Astrocyte of the spinal cord (primary cell): Measurements from ENCODE around the gene RBBP7.

Experiments
- DNase-seq: peaks from one replicate; pipeline ENCODE4 v3.0.0; 2011; ENCODE audit warnings: low read depth, low spot score
- H3K4me3 ChIP-seq: 2 replicates; pipeline ENCODE4 v1.5.1; 2011; ENCODE audit warnings: low read depth, mild to moderate bottlenecking, low read length, moderate library complexity
- in situ Hi-C: cut with HindIII; loops from 2 replicates; pipeline ENCODE4 v1.10.0; 2017; ENCODE audit warnings: low sequenced_read_pairs
- TF ChIP-seq, protein P1 (sequence below): IDR thresholded peaks from 2 replicates; pipeline ENCODE4 v1.5.1; 2012; ENCODE audit warnings: low read depth, mild to moderate bottlenecking, low read length, inconsistent platforms

RBBP7 gene

DNA sequence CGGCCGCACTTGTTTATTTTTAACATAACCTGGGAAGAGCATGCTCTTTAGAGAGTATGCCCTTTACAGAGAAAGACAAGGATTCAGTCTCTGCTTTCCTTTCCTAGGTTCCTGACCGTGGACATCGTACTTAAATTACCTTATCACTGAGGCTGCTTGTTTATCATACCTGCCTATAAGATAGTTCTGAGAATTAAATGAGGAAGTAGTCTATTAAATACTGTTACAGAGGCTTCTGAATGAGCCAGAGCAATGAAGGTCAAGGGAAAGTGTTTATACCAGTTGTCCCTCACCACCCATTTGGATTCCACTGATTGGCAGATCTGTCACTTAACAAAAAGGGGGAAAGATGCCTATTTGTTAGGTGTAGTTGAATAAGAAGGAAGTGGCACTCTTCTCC is 73.9 kb downstream of the RBBP7 start:
- in situ Hi-C loops: no loop called here
- DNase-seq: no peak
- TF ChIP-seq, protein P1, sequence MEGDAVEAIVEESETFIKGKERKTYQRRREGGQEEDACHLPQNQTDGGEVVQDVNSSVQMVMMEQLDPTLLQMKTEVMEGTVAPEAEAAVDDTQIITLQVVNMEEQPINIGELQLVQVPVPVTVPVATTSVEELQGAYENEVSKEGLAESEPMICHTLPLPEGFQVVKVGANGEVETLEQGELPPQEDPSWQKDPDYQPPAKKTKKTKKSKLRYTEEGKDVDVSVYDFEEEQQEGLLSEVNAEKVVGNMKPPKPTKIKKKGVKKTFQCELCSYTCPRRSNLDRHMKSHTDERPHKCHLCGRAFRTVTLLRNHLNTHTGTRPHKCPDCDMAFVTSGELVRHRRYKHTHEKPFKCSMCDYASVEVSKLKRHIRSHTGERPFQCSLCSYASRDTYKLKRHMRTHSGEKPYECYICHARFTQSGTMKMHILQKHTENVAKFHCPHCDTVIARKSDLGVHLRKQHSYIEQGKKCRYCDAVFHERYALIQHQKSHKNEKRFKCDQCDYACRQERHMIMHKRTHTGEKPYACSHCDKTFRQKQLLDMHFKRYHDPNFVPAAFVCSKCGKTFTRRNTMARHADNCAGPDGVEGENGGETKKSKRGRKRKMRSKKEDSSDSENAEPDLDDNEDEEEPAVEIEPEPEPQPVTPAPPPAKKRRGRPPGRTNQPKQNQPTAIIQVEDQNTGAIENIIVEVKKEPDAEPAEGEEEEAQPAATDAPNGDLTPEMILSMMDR: no peak
- H3K4me3 ChIP-seq: no peak overlapping the region
